ENCODE measurements around the gene ALG1.
"Not testable (repeated sequence)": the region's sequence is repeated elsewhere in the genome, so short reads cannot be mapped to it uniquely, and the experiment has no call there.

The ALG1 gene

DNA sequence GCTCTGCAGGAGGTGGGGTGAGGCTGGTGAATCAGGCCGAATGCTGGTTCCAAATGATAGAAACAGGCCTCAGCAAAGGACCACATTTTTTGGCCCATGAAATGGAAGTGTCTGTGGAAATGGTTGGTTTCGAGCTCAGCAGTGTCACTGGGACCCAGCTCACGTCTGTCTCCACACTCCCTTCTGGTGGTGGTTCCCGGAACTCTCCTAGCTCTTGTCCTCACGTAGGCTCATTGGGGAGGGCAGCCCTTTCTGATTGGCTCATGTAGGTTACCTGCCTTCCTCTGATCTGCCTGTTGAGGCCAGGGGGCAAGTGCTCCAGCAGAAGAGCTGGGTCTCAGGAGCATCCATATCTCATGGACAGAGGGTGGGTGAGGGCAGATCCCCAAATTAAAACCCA, 4.0 kb downstream of the ALG1 start:
- DNase-seq: no peak

- DNase-seq: no peak
Observed at GRCh38 chr16:5077304-5077703, 5.7 kb downstream of the ALG1 start.

- DNase-seq: no peak
Observed at GRCh38 chr16:5078626-5079025, 7.0 kb downstream of the ALG1 start.

DNA sequence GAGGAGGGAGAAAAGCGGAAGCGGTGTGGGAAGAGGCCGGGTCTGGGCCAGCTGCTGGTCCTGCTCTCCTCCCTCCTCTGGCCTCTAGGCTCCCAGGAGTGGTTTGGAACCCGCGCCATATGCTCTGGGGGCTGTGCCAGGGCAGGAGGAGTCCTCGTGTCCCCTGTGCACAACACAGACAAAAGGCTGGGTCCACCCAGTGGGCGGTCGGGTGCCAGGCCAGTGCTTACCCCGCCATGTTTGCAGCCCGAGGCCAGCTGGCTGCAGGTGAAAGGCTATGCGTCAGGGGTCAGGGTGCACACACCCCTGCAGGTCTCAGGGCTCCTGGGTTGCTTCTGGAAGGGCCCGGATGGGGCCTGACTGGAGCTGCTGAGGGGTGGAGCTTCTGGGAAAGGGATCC, 8.8 kb downstream of the ALG1 start:
- DNase-seq: not testable (repeated sequence)

- not testable (repeated sequence) for DNase-seq
Observed at GRCh38 chr16:5080996-5081395, 9.4 kb downstream of the ALG1 start.

DNA sequence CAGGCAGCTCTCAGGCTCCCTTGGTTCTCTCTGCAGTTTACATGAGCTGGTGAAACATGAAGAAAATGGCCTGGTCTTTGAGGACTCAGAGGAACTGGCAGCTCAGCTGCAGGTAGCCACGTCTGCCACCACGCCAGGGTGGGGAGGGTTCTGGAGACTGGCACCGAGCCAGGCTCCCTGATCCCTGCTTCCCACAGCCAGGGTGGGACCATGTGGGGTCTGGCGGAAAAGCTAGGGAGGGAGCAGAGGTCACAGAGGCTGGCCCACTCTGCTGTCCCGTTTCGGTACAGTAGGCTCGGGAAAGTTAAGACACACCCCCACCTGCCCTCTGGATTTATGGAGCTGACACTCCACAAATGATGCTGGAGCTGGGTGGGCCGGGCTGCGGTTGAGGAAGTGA, 12.0 kb downstream of the ALG1 start:
- not testable (repeated sequence) for DNase-seq

GRCh38 chr16:5084099-5084731, 12.6 kb downstream of the ALG1 start:
- DNase-seq: not testable (repeated sequence)

- peak; percentile 21 for DNase-seq
Observed at GRCh38 chr16:5084802-5085201, 13.2 kb downstream of the ALG1 start.

GRCh38 chr16:5085716-5086115, 14.1 kb downstream of the ALG1 start:
- DNase-seq: not testable (repeated sequence)

- not testable (repeated sequence) for DNase-seq
Observed at GRCh38 chr16:5088086-5088790, 16.6 kb downstream of the ALG1 start.

- DNase-seq: not testable (repeated sequence)
Observed at GRCh38 chr16:5088936-5089335, 17.3 kb downstream of the ALG1 start.

GRCh38 chr16:5089911-5090555, 18.4 kb downstream of the ALG1 start:
- not testable (repeated sequence) for DNase-seq

- not testable (repeated sequence) for DNase-seq
Observed at GRCh38 chr16:5090592-5090991, 18.9 kb downstream of the ALG1 start.

- DNase-seq: not testable (repeated sequence)
Observed at GRCh38 chr16:5093081-5093480, 21.4 kb downstream of the ALG1 start.

DNA sequence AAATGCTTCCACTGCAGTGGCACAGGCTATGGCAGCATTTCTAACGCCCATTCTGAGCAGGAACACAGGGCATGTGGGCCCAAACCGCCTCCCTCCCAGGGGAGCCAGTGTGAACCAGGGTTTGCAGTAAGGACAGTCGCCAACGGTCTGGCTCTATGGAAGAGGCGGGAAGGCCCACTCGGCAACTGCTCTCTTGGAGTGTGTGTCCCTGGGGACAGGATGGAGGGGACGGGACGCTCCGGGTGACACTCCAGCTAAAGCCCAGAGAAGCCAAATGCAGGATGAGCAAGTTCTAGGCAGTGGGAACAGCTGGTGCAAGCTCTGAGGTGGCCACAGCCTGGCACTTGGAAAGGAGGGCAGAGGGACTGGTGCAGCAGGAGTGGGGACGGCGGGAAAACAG, 22.1 kb downstream of the ALG1 start:
- not testable (repeated sequence) for DNase-seq

- not testable (repeated sequence) for DNase-seq
Observed at GRCh38 chr16:5095145-5095830, 23.6 kb downstream of the ALG1 start.

DNA sequence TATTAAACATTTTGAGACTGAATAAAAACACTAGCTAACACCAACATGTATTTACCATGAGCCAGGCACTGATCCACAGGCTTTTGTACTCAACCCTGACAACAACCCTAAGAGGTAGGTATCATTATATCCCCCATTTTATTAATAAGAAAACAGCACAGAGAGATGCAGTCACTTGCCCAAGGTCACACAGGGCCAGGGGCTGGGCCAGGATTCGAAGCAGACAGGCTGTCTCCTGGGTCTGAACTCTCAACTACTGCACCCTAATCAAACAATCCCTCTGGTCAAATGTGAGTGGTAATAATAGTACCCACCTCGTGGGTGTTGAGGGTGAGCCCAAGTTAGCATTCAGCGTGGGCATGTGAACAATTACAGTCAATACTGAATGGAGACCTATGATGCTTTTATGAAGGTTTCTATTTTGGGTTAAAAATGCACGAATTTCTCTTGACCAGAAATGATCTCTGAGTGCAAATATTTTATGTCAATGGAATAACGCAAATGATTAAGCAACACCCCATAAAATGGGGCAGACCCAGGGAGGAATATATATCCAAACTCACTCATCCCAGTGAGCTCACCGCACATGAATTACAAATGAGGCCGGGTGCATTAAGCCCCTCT, 24.9 kb downstream of the ALG1 start:
- not testable (repeated sequence) for DNase-seq

- DNase-seq: peak; percentile 22
Observed at GRCh38 chr16:5097061-5097469, 25.4 kb downstream of the ALG1 start.

- DNase-seq: peak; percentile 97
Observed at GRCh38 chr16:5097470-5098220, 26.0 kb downstream of the ALG1 start, which contains the start of gene EEF2KMT. Gene EEF2KMT, minus strand, starts transcription at chr16:5097795. Its CDS starts 56 bp downstream, at chr16:5097739.

DNA sequence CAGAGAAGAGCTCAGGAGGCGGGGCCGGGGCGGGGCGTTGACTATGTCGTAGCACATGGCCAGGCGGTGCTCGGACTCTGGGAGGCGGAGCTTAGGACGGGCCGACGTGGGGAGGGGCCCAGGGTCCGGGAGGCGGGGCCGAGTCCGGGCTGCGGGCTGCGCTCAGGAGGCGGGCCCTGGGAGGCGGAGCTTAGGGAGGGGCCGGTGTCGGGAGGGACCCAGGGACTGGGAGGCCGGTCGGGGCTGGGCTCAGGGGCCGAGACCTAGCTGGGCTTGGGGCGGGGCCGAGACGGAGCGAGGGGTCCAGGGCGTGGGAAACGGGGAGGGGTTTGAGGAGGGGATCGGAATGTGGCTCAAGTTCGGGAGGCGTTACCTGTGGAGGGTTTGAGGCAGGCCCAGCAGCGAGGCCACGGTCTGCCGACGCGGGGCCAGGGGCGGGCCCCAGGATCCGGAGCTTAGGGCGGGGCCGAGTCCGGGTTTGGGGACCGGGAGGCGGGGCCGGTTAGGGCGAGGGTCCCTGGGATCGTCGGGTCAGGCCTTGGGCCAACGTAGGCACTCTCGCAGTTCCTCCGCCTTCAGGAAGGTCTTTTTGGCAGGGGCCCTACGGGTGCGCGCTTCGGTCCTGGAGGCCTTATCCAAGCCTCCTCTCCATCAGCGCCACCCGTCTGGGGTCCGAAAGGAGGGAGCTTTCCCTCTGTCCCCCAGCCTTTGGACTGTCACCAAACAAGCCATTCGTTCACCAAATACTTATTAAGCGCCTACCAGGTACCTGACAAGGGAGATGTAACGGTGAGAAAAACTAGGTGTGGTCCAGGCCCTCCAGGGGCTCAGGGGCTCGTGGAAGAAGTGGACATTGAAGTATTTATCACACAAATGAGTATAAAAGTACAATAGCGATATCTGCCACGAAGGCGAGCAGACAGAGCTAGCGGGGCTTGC, 26.8 kb downstream of the ALG1 start:
- DNase-seq: peak; percentile 59

DNA sequence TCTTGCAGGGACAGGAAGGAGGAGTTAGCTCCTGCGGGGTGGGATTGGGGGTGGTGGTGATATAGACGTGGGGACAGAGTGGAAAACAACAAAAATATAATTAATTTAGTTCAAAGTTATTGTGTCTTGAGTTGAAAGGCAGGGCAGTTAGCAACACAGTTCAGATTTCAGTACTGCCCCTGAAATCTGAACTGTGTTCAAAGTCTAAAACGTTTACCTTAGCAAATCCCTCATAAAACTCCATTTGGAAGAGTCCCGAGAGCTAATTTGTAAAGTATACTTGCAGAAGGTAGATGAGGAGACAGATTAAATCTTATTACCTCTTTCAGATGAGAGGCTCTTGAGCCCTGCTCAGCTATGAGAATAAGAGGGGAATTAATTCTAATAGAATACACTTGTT, 27.5 kb downstream of the ALG1 start:
- DNase-seq: not testable (repeated sequence)

All from activated effector memory CD4-positive, alpha-beta T cell treated with Interleukin-2 at 50 U/mL for 16 hours (primary cell).